ENCODE data around the gene GABBR2.

The GABBR2 gene

GRCh38 chr9:98598861-98599260, 109.9 kb downstream of the GABBR2 start:
- TF ChIP-seq, protein P1, sequence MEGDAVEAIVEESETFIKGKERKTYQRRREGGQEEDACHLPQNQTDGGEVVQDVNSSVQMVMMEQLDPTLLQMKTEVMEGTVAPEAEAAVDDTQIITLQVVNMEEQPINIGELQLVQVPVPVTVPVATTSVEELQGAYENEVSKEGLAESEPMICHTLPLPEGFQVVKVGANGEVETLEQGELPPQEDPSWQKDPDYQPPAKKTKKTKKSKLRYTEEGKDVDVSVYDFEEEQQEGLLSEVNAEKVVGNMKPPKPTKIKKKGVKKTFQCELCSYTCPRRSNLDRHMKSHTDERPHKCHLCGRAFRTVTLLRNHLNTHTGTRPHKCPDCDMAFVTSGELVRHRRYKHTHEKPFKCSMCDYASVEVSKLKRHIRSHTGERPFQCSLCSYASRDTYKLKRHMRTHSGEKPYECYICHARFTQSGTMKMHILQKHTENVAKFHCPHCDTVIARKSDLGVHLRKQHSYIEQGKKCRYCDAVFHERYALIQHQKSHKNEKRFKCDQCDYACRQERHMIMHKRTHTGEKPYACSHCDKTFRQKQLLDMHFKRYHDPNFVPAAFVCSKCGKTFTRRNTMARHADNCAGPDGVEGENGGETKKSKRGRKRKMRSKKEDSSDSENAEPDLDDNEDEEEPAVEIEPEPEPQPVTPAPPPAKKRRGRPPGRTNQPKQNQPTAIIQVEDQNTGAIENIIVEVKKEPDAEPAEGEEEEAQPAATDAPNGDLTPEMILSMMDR (IDR thresholded peaks at IDR 0.05; ENCODE audit: borderline replicate concordance, insufficient read depth, low read depth, low read length), result no peak

GRCh38 chr9:98597236-98597771, 111.4 kb downstream of the GABBR2 start:
- H3K4me3 ChIP-seq (ENCODE audit: low read depth, low read length), result no peak overlapping the region
- TF ChIP-seq, protein P1 (IDR thresholded peaks at IDR 0.05; ENCODE audit: borderline replicate concordance, insufficient read depth, low read depth, low read length), result no peak

More at GRCh38 chr9:98598861-98599260, 109.9 kb downstream of the GABBR2 start:
- H3K4me3 ChIP-seq (ENCODE audit: low read depth, low read length), result no peak overlapping the region

GRCh38 chr9:98596486-98596885, 112.2 kb downstream of the GABBR2 start:
- no peak overlapping the region for H3K4me3 ChIP-seq (ENCODE audit: low read depth, low read length)
- TF ChIP-seq, protein P1 (IDR thresholded peaks at IDR 0.05; ENCODE audit: borderline replicate concordance, insufficient read depth, low read depth, low read length), result no peak

- TF ChIP-seq, protein P1 (IDR thresholded peaks at IDR 0.05; ENCODE audit: borderline replicate concordance, insufficient read depth, low read depth, low read length), result no peak
- H3K4me3 ChIP-seq (ENCODE audit: low read depth, low read length), result no peak overlapping the region
Measured at GRCh38 chr9:98594546-98595160, 114.1 kb downstream of the GABBR2 start.

GRCh38 chr9:98593354-98594253, 115.1 kb downstream of the GABBR2 start:
- no peak overlapping the region for H3K4me3 ChIP-seq (ENCODE audit: low read depth, low read length)
- TF ChIP-seq, protein P1 (IDR thresholded peaks at IDR 0.05; ENCODE audit: borderline replicate concordance, insufficient read depth, low read depth, low read length), result no peak

DNA sequence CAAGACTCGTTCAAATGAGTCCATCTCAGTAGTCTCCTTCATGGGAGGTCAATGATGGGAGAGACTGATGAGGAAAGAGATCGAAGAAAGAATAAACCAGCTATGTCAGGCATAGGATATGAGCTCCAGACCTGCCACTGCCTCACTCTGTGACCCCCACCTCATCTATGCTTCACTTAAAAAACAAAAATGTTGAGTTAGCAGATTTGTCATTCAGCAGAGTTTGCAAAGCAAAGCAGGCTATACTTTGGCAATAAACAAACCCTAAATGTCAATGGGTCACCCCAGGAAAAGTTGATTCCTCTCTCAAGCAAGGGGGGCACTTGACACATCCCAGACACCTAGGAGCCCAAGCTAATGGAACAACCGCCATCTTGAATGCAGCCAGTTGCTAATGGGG, 117.0 kb downstream of the GABBR2 start:
- H3K4me3 ChIP-seq (ENCODE audit: low read depth, low read length), result no peak overlapping the region
- TF ChIP-seq, protein P1 (IDR thresholded peaks at IDR 0.05; ENCODE audit: borderline replicate concordance, insufficient read depth, low read depth, low read length), result no peak

Measured in GM12875 (cell line).